ENCODE measurements around the gene ADCK1. TPM values are rescaled to one million over a fixed set of nuclear protein-coding genes. Genes with fewer than 3 reads are reported as not detected.
"Not testable (repeated sequence)": the region's sequence is repeated elsewhere in the genome, so short reads cannot be mapped to it uniquely, and the experiment has no call there.

Gene ADCK1
- total and polyA plus RNA-seq, 9 of the 15 experiments (the other 6 are each of a cell fraction or from before 2014, with no cell fraction given), result 2.8 to 8.9 (median 4.3) TPM

GRCh38 chr14:77955816-77956484 is 156.0 kb downstream of the ADCK1 start:
- in situ Hi-C loops (cut with MboI), result no loop called here

GRCh38 chr14:77959686-77960085 is 159.8 kb downstream of the ADCK1 start:
- not testable (repeated sequence) for BruUV-seq (replicated peaks); H3K36me3 ChIP-seq (ENCODE audit: control insufficient read depth, insufficient read depth, low read length)
- in situ Hi-C loops (cut with MboI), result loop anchor here (5.0 kb wide), 1 partner anchor 92 kb away; no protein-coding TSS in a partner anchor

More at GRCh38 chr14:77955816-77956484, 156.0 kb downstream of the ADCK1 start:
- DNase-seq (ENCODE audit: extremely low read depth in 1 of 4, low spot score in 3 of 4) (no peak), ATAC-seq (peak; percentile 23; the same call in 1 of the 3 replicates), FAIRE-seq (no peak)
- Histone ChIP-seq H3K27me3 (ENCODE audit: control insufficient read depth in 2 of 2, insufficient read depth in 2 of 2, low read length in 2 of 2) (no peaks in the 10 kb centered on the region), H3K4me3 (no peak overlapping the region), H3K9me3 (replicated peaks; ENCODE audit: control insufficient read depth, insufficient read depth, low read depth, low read length) (no peaks in the 10 kb centered on the region), H2AFZ (ENCODE audit: low read depth, low read length) (peak overlapping the region; percentile 44; the same call in 1 of the 2 replicates), H3K36me3 (ENCODE audit: control insufficient read depth, insufficient read depth, low read length) (no peaks in the 10 kb centered on the region), H3K4me2 (ENCODE audit: insufficient read depth, low read length) (no peak overlapping the region), H4K20me1 (replicated peaks; ENCODE audit: control insufficient read depth, insufficient read depth, low read length) (no peaks in the 10 kb centered on the region), H3K9me1 (ENCODE audit: control insufficient read depth, insufficient read depth, low read length) (no peaks in the 10 kb centered on the region), H3K79me2 (ENCODE audit: control insufficient read depth, insufficient read depth, low read length) (no peaks in the 10 kb centered on the region), H3K27ac (ENCODE audit: extremely low read depth, low read depth, low read length) (no peak overlapping the region), H3K9ac (ENCODE audit: insufficient read depth in 1 of 2, low read depth in 2 of 2, low read length in 2 of 2) (no peak overlapping the region), H3K4me1 (replicated peaks in 1 of 2; ENCODE audit: control insufficient read depth in 2 of 2, insufficient read depth in 2 of 2, low read length in 2 of 2) (no peaks in the 10 kb centered on the region; a peak in 1 of 5 replicates)
- ChIA-PET CTCF (ENCODE audit: low intra/inter-chr PET ratio) (no interaction called here), POLR2A (no interaction called here)
- no TSS peak for BruUV-seq (replicated peaks)
- TF ChIP-seq KHSRP (IDR thresholded peaks at IDR 0.05) (no peak), PHF20 (IDR thresholded peaks at IDR 0.05; ENCODE audit: partially characterized antibody) (no peak), GATAD2A (IDR thresholded peaks at IDR 0.05) (no peak), STAT5A (IDR thresholded peaks at IDR 0.05; ENCODE audit: borderline replicate concordance, low read length) (no peak)
- 27% methylated on average over 12 of the region's 13 CpGs for WGBS (ENCODE audit: insufficient coverage, low coverage, missing lambda C conversion rate)
- intact Hi-C loops (cut with micrococcal nuclease), result no loop called here

More at GRCh38 chr14:77959686-77960085, 159.8 kb downstream of the ADCK1 start:
- H3K27ac ChIP-seq (ENCODE audit: extremely low read depth, low read depth, low read length); H3K9me3 ChIP-seq (replicated peaks; ENCODE audit: control insufficient read depth, insufficient read depth, low read depth, low read length); DNase-seq (ENCODE audit: extremely low read depth in 1 of 4, low spot score in 3 of 4); H3K9me1 ChIP-seq (ENCODE audit: control insufficient read depth, insufficient read depth, low read length); FAIRE-seq; H3K79me2 ChIP-seq (ENCODE audit: control insufficient read depth, insufficient read depth, low read length); H3K4me2 ChIP-seq (ENCODE audit: insufficient read depth, low read length); H3K4me3 ChIP-seq; CTCF ChIA-PET (ENCODE audit: low intra/inter-chr PET ratio); POLR2A ChIA-PET; H4K20me1 ChIP-seq (replicated peaks; ENCODE audit: control insufficient read depth, insufficient read depth, low read length); H3K9ac ChIP-seq (ENCODE audit: insufficient read depth in 1 of 2, low read depth in 2 of 2, low read length in 2 of 2); ATAC-seq; H3K27me3 ChIP-seq (ENCODE audit: control insufficient read depth in 2 of 2, insufficient read depth in 2 of 2, low read length in 2 of 2); H2AFZ ChIP-seq (ENCODE audit: low read depth, low read length): not testable (repeated sequence)
- intact Hi-C loops (cut with micrococcal nuclease), result loop anchor here (10.0 kb wide), 1 partner anchor 305 kb away; no protein-coding TSS in a partner anchor
- WGBS (ENCODE audit: insufficient coverage, low coverage, missing lambda C conversion rate), result 13% methylated on average over 3 of the region's 3 CpGs
- H3K4me1 ChIP-seq (replicated peaks in 1 of 2; ENCODE audit: control insufficient read depth in 2 of 2, insufficient read depth in 2 of 2, low read length in 2 of 2), result peaks cover 4 to 14% of the 10 kb centered on the region in 2 experiments; a peak in 3 of 5 replicates
- peak; percentile 93 for TF ChIP-seq ZNF431 (CRISPR knock-in tag; IDR thresholded peaks at IDR 0.05)

Data from K562 (cell line).